ENCODE measurements around the gene THSD7A.

The THSD7A gene

GRCh38 chr7:11505471-11505985, 326.5 kb downstream of the THSD7A start:
- FAIRE-seq, result no peak

- no peak for FAIRE-seq
Observed at GRCh38 chr7:11492307-11492706, 339.7 kb downstream of the THSD7A start.

- no peak for FAIRE-seq
Observed at GRCh38 chr7:11491811-11492210, 340.2 kb downstream of the THSD7A start.

- no peak for FAIRE-seq
Observed at GRCh38 chr7:11489280-11489679, 342.7 kb downstream of the THSD7A start.

- FAIRE-seq, result no peak
Observed at GRCh38 chr7:11486271-11486670, 345.7 kb downstream of the THSD7A start.

GRCh38 chr7:11485636-11486035, 346.4 kb downstream of the THSD7A start:
- FAIRE-seq, result no peak

GRCh38 chr7:11480143-11480542, 351.9 kb downstream of the THSD7A start:
- no peak for FAIRE-seq

- no peak for FAIRE-seq
Observed at GRCh38 chr7:11478882-11479281, 353.1 kb downstream of the THSD7A start.

- FAIRE-seq, result no peak
Observed at GRCh38 chr7:11478426-11478825, 353.6 kb downstream of the THSD7A start.

GRCh38 chr7:11474902-11475585, 357.0 kb downstream of the THSD7A start:
- no peak for FAIRE-seq

GRCh38 chr7:11473807-11474424, 358.1 kb downstream of the THSD7A start:
- no peak for FAIRE-seq

GRCh38 chr7:11473220-11473619, 358.8 kb downstream of the THSD7A start:
- FAIRE-seq, result no peak

GRCh38 chr7:11472646-11473045, 359.4 kb downstream of the THSD7A start:
- no peak for FAIRE-seq

- FAIRE-seq, result peak; percentile 67
Observed at GRCh38 chr7:11471255-11471654, 360.7 kb downstream of the THSD7A start.

GRCh38 chr7:11469028-11469745, 362.8 kb downstream of the THSD7A start:
- FAIRE-seq, result no peak

- no peak for FAIRE-seq
Observed at GRCh38 chr7:11466517-11467105, 365.4 kb downstream of the THSD7A start.

- FAIRE-seq, result no peak
Observed at GRCh38 chr7:11464624-11465023, 367.4 kb downstream of the THSD7A start.

GRCh38 chr7:11461946-11462345, 370.1 kb downstream of the THSD7A start:
- FAIRE-seq, result no peak

- no peak for FAIRE-seq
Observed at GRCh38 chr7:11458736-11459483, 373.1 kb downstream of the THSD7A start.

- FAIRE-seq, result no peak
Observed at GRCh38 chr7:11457419-11457818, 374.6 kb downstream of the THSD7A start.

GRCh38 chr7:11456574-11456973, 375.4 kb downstream of the THSD7A start:
- no peak for FAIRE-seq

GRCh38 chr7:11452476-11452875, 379.5 kb downstream of the THSD7A start:
- peak; percentile 77 for FAIRE-seq

- no peak for FAIRE-seq
Observed at GRCh38 chr7:11450281-11450680, 381.7 kb downstream of the THSD7A start.

All from G401.6 (cell line).